Measurements from ENCODE around the gene SPON1. TPM values are rescaled to one million over a fixed set of nuclear protein-coding genes. Genes with fewer than 3 reads are reported as not detected.

Gene SPON1
- total RNA-seq, 1 experiment from 2014 or later, result 0.20 TPM

DNA sequence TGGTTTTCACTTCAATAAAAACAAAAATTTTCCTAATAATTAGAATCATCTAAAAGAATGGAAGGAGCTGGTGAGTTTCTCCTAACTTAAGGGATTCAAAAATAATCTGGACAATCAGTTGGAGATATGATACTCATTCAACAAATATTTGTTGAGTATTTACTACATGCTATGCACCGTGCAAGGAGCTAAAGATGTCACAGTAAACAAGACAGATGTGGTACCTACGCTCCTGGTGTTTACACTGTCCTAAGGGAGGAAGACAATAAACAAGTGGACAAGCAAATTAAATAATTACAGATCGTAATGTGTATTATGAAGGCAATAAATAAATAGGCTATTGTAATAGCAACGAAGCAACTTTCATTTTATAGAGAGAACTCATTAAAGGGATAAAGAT lies 9.9 kb upstream of the SPON1 start:
- H3K9ac ChIP-seq (ENCODE audit: extremely low read depth, insufficient read length, low read length), result no peak overlapping the region
- no peak overlapping the region for H3K56ac ChIP-seq (ENCODE audit: insufficient read length, low read depth, low read length)
- Mint-ChIP-seq H3K27ac (no peak overlapping the region), H3K9me3 (no peaks in the 10 kb centered on the region), H3K4me1 (peaks cover 0 to 4% of the 10 kb centered on the region in 2 experiments; a peak in 1 of 4 replicates), H3K4me3 (no peak overlapping the region), H3K27me3 (ENCODE audit: low read depth) (peaks cover 2% of the 10 kb centered on the region; the same call in 1 of the 2 replicates), H3K36me3 (ENCODE audit: insufficient read depth in 1 of 3, low read depth in 3 of 3) (no peaks in the 10 kb centered on the region)
- H3T11ph ChIP-seq (ENCODE audit: low read length), result no peak overlapping the region
- no peak overlapping the region for H3K14ac ChIP-seq (ENCODE audit: insufficient read depth, low read length)
- H3K79me2 ChIP-seq (ENCODE audit: insufficient read depth, low read length), result no peaks in the 10 kb centered on the region
- H3K27ac ChIP-seq (ENCODE audit: insufficient read length, low read depth, low read length), result no peak overlapping the region
- no peak overlapping the region for H4K91ac ChIP-seq (ENCODE audit: insufficient read length, low read depth, low read length)
- no peak overlapping the region for H2BK15ac ChIP-seq (ENCODE audit: low read depth, low read length)
- no peak overlapping the region for H2BK12ac ChIP-seq (ENCODE audit: insufficient read length, low read depth, low read length)
- TF ChIP-seq, protein P1, sequence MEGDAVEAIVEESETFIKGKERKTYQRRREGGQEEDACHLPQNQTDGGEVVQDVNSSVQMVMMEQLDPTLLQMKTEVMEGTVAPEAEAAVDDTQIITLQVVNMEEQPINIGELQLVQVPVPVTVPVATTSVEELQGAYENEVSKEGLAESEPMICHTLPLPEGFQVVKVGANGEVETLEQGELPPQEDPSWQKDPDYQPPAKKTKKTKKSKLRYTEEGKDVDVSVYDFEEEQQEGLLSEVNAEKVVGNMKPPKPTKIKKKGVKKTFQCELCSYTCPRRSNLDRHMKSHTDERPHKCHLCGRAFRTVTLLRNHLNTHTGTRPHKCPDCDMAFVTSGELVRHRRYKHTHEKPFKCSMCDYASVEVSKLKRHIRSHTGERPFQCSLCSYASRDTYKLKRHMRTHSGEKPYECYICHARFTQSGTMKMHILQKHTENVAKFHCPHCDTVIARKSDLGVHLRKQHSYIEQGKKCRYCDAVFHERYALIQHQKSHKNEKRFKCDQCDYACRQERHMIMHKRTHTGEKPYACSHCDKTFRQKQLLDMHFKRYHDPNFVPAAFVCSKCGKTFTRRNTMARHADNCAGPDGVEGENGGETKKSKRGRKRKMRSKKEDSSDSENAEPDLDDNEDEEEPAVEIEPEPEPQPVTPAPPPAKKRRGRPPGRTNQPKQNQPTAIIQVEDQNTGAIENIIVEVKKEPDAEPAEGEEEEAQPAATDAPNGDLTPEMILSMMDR (conservative IDR thresholded peaks at IDR 0.05), result no peak
- H4K20me1 ChIP-seq (ENCODE audit: control insufficient read depth, insufficient read depth, insufficient read length), result no peaks in the 10 kb centered on the region
- no peaks in the 10 kb centered on the region for H3K27me3 ChIP-seq (ENCODE audit: insufficient read depth, low read length)
- no CpG with 5 or more reads among the region's 4 CpGs for WGBS (ENCODE audit: extremely low coverage, insufficient read length, low lambda C conversion rate)
- no peak overlapping the region for H2BK20ac ChIP-seq (ENCODE audit: low read depth, low read length, poor library complexity, severe bottlenecking)
- H3K23me2 ChIP-seq (ENCODE audit: insufficient read length, low read depth, low read length, poor library complexity, severe bottlenecking), result no peaks in the 10 kb centered on the region
- no peaks in the 10 kb centered on the region for H3K79me1 ChIP-seq (ENCODE audit: insufficient read depth, low read depth, low read length, poor library complexity, severe bottlenecking)
- no peak overlapping the region for H3K18ac ChIP-seq (ENCODE audit: insufficient read length, low read depth, low read length)
- H2BK5ac ChIP-seq (ENCODE audit: insufficient read length, low read length), result no peak overlapping the region
- no peaks in the 10 kb centered on the region for H3K4me1 ChIP-seq (ENCODE audit: insufficient read depth, low read length)
- H3K4me2 ChIP-seq (ENCODE audit: insufficient read depth, insufficient read length, low read length), result no peak overlapping the region
- H3K4ac ChIP-seq (ENCODE audit: low read depth, low read length), result no peak overlapping the region
- DNase-seq, result no peak
- no peak overlapping the region for H3K23ac ChIP-seq (ENCODE audit: insufficient read length, low read depth, low read length)
- H3K9me3 ChIP-seq (ENCODE audit: control insufficient read depth, low read depth, low read length), result no peaks in the 10 kb centered on the region
- no peak overlapping the region for H4K5ac ChIP-seq (ENCODE audit: insufficient read length, low read depth, low read length)
- H4K8ac ChIP-seq (replicated peaks; ENCODE audit: insufficient read length, low read depth, low read length), result no peak overlapping the region
- H2BK120ac ChIP-seq (ENCODE audit: low read depth, low read length, poor library complexity, severe bottlenecking), result no peak overlapping the region
- H2AK5ac ChIP-seq (ENCODE audit: insufficient read length, low read length), result no peak overlapping the region
- no peak overlapping the region for H2AFZ ChIP-seq (ENCODE audit: low read length)

Measured in H9 (cell line).